GM12892 (cell line): ENCODE results near the gene DYNC1H1.

Experiments
- DNase-seq: peaks from one replicate; pipeline ENCODE4 v3.0.0; 2011; ENCODE audit not compliant: insufficient read length
- FAIRE-seq: peaks from 2 replicates; lab custom pipeline; 2011; peaks lifted over from hg19 to GRCh38; lab: Jason Lieb, UNC
- POLR2A ChIP-seq: IDR thresholded peaks from 2 replicates; pipeline ENCODE4 v1.6.1; 2011; ENCODE audit warnings: low read depth, low read length, control low read depth
- POLR2AphosphoS5 ChIP-seq: IDR thresholded peaks from 2 replicates; pipeline ENCODE4 v1.6.1; 2011; ENCODE audit warnings: low read depth, low read length, control low read depth
- TAF1 ChIP-seq: IDR thresholded peaks from 2 replicates; pipeline ENCODE4 v1.6.1; 2011; ENCODE audit warnings: low read depth, mild to moderate bottlenecking, control low read depth, low read length, borderline replicate concordance

DYNC1H1 gene

DNA sequence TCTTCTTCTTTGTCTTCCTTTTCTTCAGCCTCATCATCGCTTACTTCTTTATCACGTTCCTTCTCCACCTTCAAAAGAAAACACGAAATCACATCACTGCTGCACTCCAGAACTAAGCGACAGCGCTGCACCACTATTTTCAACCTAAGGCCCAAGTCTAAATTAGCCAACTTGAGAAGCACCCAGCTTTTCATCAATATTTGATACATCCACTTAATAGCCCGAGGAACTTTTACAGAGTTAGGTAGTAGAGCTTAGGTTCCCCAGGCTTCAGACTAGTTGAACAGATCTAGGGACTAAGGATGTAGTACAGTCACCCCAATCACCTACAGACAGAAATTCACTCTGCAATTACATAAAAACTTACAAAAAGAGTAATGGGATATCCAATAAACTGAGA lies 120.6 kb downstream of the DYNC1H1 start:
- no peak for TF ChIP-seq POLR2AphosphoS5
- no peak for TF ChIP-seq TAF1
- no peak for TF ChIP-seq POLR2A
- DNase-seq (no peak), FAIRE-seq (no peak)

DNA sequence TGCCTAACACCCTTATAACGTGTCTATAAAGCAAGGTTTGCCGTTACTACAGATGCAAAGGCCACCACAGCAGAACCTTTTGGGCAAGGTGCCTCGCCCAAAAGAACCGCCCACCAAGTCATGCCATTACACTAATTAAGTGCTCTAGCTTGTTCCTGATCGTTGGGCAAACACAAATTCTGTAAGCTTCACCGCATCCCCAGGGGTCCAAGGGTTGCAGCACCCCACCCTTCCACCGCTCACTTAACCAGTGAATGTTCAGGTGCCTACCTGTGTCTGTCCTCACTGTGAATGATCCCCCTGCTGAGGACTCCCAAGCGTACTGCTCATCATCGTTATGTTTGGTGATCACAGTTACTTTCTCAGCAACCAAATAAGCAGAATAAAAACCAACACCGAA lies 121.1 kb downstream of the DYNC1H1 start:
- DNase-seq (no peak), FAIRE-seq (no peak)
- TF ChIP-seq TAF1 (no peak), POLR2AphosphoS5 (no peak)

DNA sequence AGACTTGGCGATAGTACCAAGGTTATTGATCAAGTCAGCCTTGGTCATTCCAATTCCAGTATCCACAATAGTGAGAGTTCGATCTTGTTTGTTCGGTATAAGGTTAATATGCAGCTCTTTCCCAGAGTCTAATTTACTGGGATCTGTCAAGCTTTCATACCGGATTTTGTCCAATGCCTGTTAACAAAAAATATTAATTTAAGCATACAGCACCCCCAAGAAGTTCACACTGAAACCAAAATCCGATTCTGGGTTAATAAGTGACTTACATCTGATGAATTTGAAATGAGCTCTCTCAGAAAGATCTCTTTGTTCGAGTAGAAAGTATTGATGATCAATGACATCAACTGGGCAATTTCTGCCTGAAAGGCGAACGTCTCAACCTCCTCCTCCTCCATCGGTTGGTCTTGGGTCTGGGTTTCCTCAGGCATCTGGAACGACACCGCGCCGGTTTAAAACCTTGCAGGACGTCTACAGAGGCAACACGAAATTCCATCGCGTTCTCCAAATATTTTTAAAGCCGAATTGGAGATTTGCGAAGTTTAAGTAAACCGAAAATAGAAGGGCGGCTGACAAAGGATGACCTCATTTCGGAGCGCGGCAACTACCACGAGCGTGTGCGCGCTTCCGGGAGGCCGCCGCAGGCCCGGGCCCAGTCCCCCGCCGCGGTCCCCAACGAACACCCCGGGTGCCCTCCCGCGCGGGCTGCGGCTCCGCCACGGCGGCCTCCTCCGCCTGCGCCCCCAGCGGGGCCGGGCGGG lies 121.8 kb downstream of the DYNC1H1 start:
- DNase-seq: no peak
- TF ChIP-seq POLR2AphosphoS5 (no peak), TAF1 (no peak), POLR2A (no peak; the same call in 1 of the 2 replicates)
- no peak for FAIRE-seq

DNA sequence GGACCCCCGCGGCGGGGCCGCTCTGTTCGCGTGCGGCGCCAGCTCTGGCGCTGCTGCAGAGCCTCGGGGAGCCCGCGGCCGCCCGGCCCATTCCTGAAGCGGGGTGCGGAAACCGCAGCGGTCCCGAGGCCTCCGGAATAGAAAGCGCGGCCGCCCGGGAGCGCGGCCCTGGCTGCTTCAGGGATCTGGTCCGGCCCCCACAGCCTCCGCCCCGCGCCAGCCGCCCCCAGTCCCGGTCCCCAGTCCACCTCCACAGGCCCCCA lies 122.3 kb downstream of the DYNC1H1 start:
- FAIRE-seq: no peak
- TF ChIP-seq POLR2AphosphoS5 (no peak), TAF1 (no peak), POLR2A (no peak)
- DNase-seq: no peak

DNA sequence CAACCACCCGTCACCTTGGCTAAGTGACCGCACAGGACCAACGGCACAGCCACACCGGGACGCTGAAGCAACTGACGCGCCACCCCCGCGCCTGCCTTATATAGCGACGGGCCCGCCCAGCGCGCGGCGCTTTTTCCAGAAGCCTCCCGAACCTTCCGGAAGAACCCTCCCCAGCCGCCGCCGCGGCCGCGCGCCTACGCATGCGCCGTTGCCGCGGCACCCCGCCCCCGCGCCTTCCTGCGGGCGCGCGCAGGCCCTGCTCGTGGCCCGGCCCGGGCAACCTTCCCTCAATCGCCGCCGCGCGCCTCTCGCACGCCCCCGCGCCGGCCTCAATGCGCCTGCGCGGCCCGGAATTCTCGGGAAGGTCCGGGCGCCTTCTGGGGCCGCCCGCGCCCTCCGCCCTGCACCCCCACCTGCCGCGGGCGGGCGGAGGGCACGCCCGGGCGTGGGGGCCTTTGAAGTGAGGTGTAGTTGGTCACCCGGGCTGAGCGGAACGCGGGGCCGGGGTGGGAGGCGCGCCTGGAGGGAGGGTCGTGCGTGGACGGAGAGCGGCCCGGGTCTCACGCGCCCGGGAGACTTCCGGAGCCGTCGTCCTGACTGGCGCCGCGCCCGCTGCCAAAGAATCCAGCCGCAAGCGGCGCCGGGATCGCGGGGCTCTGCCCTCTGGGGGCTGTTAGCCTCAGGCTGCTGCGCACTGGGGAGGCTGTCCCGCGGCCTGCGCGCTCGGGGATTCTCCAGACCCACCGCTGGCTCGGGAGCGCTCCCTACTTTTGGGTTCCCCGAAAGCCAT lies 122.8 kb downstream of the DYNC1H1 start, which contains the start of gene HSP90AA1:
HSP90AA1 (minus strand) TSS at position 73 of the 790 bp plus-strand sequence. CDS start 666 bp downstream, outside the sequence.
- TF ChIP-seq TAF1 (peak; percentile 82), POLR2AphosphoS5 (peak; percentile 99), POLR2A (peak; percentile 99)
- DNase-seq (peak; percentile 87), FAIRE-seq (peak; percentile 86)

DNA sequence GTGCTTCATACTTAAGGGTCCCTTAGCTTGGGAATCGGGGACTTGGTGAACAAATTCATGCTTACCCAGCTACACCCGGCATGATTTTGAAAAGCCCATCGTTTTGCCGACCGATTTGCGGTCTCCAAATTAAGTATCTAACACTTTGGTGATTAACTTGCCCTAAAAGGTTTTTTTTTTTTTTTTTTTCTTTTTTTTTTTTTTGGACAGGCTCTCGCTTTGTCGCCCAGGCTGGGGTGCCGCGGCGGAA lies 123.3 kb downstream of the DYNC1H1 start:
- DNase-seq (no peak), FAIRE-seq (no peak)
- TF ChIP-seq TAF1 (no peak), POLR2A (no peak), POLR2AphosphoS5 (no peak)

DNA sequence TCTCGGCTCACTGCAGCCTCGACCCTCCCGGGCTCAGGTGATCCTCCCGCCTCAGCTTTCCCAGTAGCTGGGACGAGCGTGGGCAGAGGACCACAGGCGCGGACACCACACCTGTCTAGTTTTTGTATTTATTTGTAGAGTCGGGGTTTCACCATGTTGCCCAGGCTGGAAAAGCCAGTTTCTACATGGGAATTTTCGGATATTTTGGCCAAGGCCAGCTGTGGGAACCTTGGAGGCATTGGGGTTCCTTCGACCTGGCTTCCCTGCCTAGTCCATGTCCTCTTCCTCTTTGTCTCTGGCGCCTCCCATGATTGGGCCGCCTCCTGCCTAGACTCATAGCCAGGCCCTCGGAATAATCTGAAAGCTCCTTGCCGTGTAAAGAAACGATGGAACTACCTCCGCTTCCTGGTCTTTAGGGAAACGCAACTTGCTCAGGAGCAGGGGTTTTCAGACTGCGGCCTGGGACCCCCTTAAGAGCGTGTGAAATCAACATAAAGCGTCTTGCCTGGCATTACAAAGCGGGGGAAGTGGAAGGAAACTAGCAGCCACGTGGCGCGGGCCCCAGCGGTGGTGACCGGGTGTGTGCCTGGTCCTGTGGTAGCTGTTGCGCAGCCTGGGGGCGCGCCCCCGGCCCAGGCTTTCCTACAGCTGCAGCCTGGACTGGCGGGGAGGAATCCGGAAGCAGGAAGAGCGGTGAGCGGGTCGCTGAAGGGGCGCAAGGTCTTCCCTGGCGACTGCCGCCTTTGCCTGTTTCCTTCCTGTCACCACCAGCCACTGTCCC lies 123.8 kb downstream of the DYNC1H1 start:
- no peak for TF ChIP-seq TAF1
- peak; percentile 61; the same call in 1 of the 2 replicates for TF ChIP-seq POLR2AphosphoS5
- peak; percentile 74; the same call in 1 of the 2 replicates for TF ChIP-seq POLR2A
- peak; percentile 48 for DNase-seq
- peak; percentile 27 for FAIRE-seq

DNA sequence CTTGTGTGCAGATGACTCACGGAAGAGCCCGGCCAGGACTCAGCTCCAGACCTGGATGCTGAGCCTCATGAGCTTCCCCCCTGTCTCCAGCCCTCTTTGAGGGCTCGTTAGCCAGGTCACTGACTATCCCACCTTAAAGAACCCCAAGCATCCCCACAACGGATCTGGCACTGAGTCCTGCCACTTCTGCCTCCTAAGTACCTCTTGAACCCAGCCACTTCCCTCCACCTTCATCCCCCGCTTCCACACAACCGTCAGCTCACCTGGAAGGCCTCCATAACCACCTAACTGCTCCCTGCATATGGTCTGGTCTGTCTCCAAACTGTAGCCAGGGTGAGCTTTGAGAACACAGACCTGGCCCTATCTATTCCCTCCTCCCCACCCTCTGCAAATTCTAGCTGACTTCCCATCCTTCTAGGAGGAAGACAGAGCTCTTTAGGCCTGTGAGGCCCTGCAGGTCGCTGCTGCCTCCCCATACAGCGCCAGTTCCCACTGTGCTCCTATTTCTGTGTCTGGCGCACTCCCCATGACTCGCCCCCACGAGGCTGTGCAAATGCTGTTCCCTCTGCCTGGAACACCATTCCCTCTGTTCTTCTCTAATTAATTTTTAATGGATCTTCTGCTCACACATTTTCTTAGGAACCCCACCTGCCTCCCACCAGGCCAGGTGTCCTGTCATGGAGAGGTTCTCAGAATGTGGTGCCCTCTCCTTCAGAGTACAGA lies 125.4 kb downstream of the DYNC1H1 start:
- DNase-seq: no peak
- no peak for FAIRE-seq

DNA sequence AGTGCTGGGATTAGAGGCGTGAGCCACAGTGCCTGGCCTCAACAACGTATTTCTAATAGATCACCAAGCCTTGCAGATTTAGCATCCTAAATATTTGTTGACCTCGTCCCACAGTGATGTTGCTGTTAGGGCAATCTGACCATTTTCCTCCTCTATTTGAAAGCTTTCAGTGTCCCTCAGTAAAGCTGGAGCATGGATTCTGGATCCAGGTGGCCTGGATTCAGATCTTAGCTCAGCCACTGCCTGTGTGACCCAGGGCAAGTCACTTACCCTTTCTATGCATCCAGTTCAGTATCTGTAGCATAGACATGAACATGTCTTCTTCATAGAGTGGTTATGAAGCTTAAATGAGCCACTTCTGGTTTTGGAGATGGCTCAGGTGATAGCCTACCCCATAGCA lies 126.3 kb downstream of the DYNC1H1 start:
- TF ChIP-seq POLR2A (no peak), TAF1 (no peak), POLR2AphosphoS5 (no peak)
- FAIRE-seq (no peak), DNase-seq (no peak)

More for the DNA sequence above, 125.4 kb downstream of the DYNC1H1 start:
- TF ChIP-seq POLR2A: no peak

DNA sequence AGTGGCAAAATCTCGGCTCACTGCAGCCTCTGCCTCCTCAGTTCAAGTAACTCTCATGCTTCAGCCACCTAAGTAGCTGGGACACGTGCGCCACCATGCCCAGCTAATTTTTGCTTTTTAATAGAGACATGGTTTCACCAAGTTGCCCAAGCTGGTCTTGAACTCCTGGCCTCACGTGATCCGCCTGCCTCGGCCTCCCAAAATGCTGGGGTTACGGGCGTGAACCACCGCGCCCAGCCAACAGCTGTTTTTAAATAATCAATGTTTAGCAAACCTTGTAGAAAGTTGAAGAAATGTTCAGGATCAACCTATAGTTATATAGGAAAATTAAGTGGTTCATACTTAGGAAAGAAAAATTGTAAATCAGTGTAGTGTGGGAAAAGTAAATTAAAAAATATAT lies 128.4 kb downstream of the DYNC1H1 start:
- TF ChIP-seq POLR2AphosphoS5: no peak
- TF ChIP-seq TAF1: no peak
- FAIRE-seq: no peak

DNA sequence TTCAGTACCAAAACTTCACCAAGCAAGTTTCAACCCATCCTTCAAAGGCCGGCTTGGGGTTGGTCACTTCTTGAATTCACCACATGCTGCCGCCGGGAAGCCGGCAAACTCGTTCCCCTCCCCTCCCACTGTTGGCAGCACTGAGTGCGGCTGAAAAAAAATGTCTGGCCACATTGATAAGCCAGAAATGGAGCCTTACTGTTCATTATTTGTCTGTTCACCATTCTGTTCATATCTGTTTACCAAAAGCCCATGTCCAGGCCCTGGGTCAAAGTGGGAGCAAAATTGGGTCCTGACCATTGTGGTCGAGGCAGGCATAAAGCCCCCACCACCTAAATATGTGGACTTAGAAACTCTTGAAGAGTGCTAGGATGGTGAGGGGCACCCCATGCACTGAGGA lies 129.7 kb downstream of the DYNC1H1 start:
- TF ChIP-seq TAF1 (no peak), POLR2A (no peak), POLR2AphosphoS5 (no peak)
- FAIRE-seq (no peak), DNase-seq (no peak)

More for the DNA sequence above, 128.4 kb downstream of the DYNC1H1 start:
- DNase-seq: no peak
